ENCODE results near the gene HRAS.

The HRAS gene

GRCh38 chr11:532986-533585, 2.3 kb downstream of the HRAS start:
- no peak for TF ChIP-seq CTCF (IDR thresholded peaks at IDR 0.05; ENCODE audit: low read depth, low read length)
- Histone ChIP-seq H3K4me3 (ENCODE audit: low read depth, low read length) (no peak overlapping the region), H3K9me3 (ENCODE audit: severe bottlenecking) (peaks cover 2% of the 10 kb centered on the region), H3K27me3 (ENCODE audit: insufficient read depth, low read depth, severe bottlenecking) (no peaks in the 10 kb centered on the region), H3K27ac (no peak overlapping the region), H3K36me3 (peaks cover 32% of the 10 kb centered on the region)
- no peak for DNase-seq

GRCh38 chr11:532527-532985, 2.8 kb downstream of the HRAS start:
- peaks cover 2% of the 10 kb centered on the region for H3K9me3 ChIP-seq (ENCODE audit: severe bottlenecking)
- no peak overlapping the region for H3K4me3 ChIP-seq (ENCODE audit: low read depth, low read length)
- no peaks in the 10 kb centered on the region for H3K27me3 ChIP-seq (ENCODE audit: insufficient read depth, low read depth, severe bottlenecking)
- no peak for DNase-seq
- no peak overlapping the region for H3K27ac ChIP-seq
- peaks cover 32% of the 10 kb centered on the region for H3K36me3 ChIP-seq
- no peak for TF ChIP-seq CTCF (IDR thresholded peaks at IDR 0.05; ENCODE audit: low read depth, low read length)

DNA sequence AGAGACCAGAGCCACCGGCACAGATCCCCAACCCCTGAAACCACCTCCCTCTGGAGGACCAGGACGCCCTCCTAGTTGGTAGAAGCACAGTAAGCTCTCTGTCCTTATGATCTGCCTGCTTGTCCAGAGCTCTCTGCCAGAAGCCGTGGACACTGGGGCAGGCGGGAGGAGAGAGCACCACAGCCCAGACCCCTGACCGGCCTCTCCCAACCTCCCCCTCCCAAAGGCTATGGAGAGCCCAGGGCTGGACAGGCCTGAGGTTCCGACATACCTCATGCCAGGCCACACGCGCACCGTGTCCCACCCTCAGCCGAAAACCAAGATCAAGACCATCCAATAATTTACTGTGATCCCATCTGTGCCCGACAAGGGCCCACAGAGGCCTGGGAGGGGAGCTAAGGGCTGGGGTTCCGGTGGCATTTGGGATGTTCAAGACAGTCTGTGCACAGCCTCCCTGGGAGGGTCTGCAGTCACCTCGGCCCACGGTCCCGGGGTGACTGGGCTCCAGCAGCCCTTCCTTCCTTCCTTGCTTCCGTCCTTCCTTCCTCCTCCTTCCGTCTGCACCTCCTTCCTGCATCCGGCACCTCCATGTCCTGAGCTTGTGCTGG, 3.4 kb downstream of the HRAS start:
- Histone ChIP-seq H3K27me3 (ENCODE audit: insufficient read depth, low read depth, severe bottlenecking) (no peaks in the 10 kb centered on the region), H3K9me3 (ENCODE audit: severe bottlenecking) (peaks cover under 1% of the 10 kb centered on the region), H3K4me3 (ENCODE audit: low read depth, low read length) (no peak overlapping the region), H3K36me3 (peaks cover 32% of the 10 kb centered on the region), H3K27ac (no peak overlapping the region)
- no peak for TF ChIP-seq CTCF (IDR thresholded peaks at IDR 0.05; ENCODE audit: low read depth, low read length)
- DNase-seq = no peak

GRCh38 chr11:530960-531831, 4.2 kb downstream of the HRAS start:
- DNase-seq = no peak
- Histone ChIP-seq H3K36me3 (peaks cover 32% of the 10 kb centered on the region), H3K4me3 (ENCODE audit: low read depth, low read length) (no peak overlapping the region), H3K9me3 (ENCODE audit: severe bottlenecking) (no peaks in the 10 kb centered on the region), H3K27me3 (ENCODE audit: insufficient read depth, low read depth, severe bottlenecking) (no peaks in the 10 kb centered on the region), H3K27ac (no peak overlapping the region)
- TF ChIP-seq CTCF (IDR thresholded peaks at IDR 0.05; ENCODE audit: low read depth, low read length) = no peak

GRCh38 chr11:529728-530411, 5.5 kb downstream of the HRAS start:
- Histone ChIP-seq H3K36me3 (peaks cover 32% of the 10 kb centered on the region), H3K27ac (no peak overlapping the region; the same call in 1 of the 2 replicates)

More at GRCh38 chr11:529728-530411, 5.5 kb downstream of the HRAS start:
- H3K4me3 ChIP-seq (ENCODE audit: low read depth, low read length) = no peak overlapping the region
- H3K27me3 ChIP-seq (ENCODE audit: insufficient read depth, low read depth, severe bottlenecking) = no peaks in the 10 kb centered on the region
- no peak for DNase-seq
- H3K9me3 ChIP-seq (ENCODE audit: severe bottlenecking) = no peaks in the 10 kb centered on the region
- no peak for TF ChIP-seq CTCF (IDR thresholded peaks at IDR 0.05; ENCODE audit: low read depth, low read length)

All from WERI-Rb-1 (cell line).